ENCODE measurements around the gene SLC25A13. TPM values are rescaled to one million over a fixed set of nuclear protein-coding genes. Genes with fewer than 3 reads are reported as not detected.

Gene SLC25A13
- total and polyA plus RNA-seq, 9 donors, result 11.4 to 32.6 (median 23.1) TPM

- Histone ChIP-seq H3K4me3 (no peak overlapping the region), H3K27ac (no peak overlapping the region), H3K27me3 (no peaks in the 10 kb centered on the region), H3K36me3 (no peaks in the 10 kb centered on the region), H3K9me3 (no peaks in the 10 kb centered on the region), H3K4me1 (ENCODE audit: insufficient read depth) (no peaks in the 10 kb centered on the region)
- intact Hi-C loops (cut with DNase I), result no loop called here
- 79 to 90% (median 84%) methylated on average over 2 of the region's 2 CpGs for WGBS, 3 donors
- TF ChIP-seq CTCF (IDR thresholded peaks at IDR 0.05) (no peak), EP300 (IDR thresholded peaks at IDR 0.05) (no peak), POLR2A (IDR thresholded peaks at IDR 0.05) (no peak)
- no peak for DNase-seq
These were observed 199.2 kb downstream of the SLC25A13 start for GRCh38 chr7:96122746-96123145.

- TF ChIP-seq POLR2A (IDR thresholded peaks at IDR 0.05), result no peak
- TF ChIP-seq EP300 (IDR thresholded peaks at IDR 0.05), result no peak
- TF ChIP-seq CTCF (IDR thresholded peaks at IDR 0.05), result no peak
These were observed 200.1 kb downstream of the SLC25A13 start for GRCh38 chr7:96121752-96122151.

GRCh38 chr7:96120445-96121225 is 201.3 kb downstream of the SLC25A13 start:
- TF ChIP-seq POLR2A (IDR thresholded peaks at IDR 0.05) (no peak), CTCF (IDR thresholded peaks at IDR 0.05) (no peak), EP300 (IDR thresholded peaks at IDR 0.05) (no peak)
- no peaks in the 10 kb centered on the region for H3K36me3 ChIP-seq
- no peak overlapping the region for H3K4me3 ChIP-seq
- H3K9me3 ChIP-seq, result no peaks in the 10 kb centered on the region
- no peak overlapping the region for H3K27ac ChIP-seq
- no peak for DNase-seq
- no peaks in the 10 kb centered on the region for H3K4me1 ChIP-seq (ENCODE audit: insufficient read depth)
- intact Hi-C loops (cut with DNase I), result no loop called here
- no peaks in the 10 kb centered on the region for H3K27me3 ChIP-seq
- 76 to 79% (median 78%) methylated on average over 2 of the region's 2 CpGs for WGBS, 3 donors

More at GRCh38 chr7:96121752-96122151, 200.1 kb downstream of the SLC25A13 start:
- intact Hi-C loops (cut with DNase I), result no loop called here
- 87 to 93% (median 91%) methylated on average over 6 of the region's 6 CpGs for WGBS, 3 donors
- H3K27me3 ChIP-seq, result no peaks in the 10 kb centered on the region
- H3K36me3 ChIP-seq, result no peaks in the 10 kb centered on the region
- no peak overlapping the region for H3K4me3 ChIP-seq
- H3K27ac ChIP-seq, result no peak overlapping the region
- no peak for DNase-seq
- no peaks in the 10 kb centered on the region for H3K4me1 ChIP-seq (ENCODE audit: insufficient read depth)
- H3K9me3 ChIP-seq, result no peaks in the 10 kb centered on the region

- Histone ChIP-seq H3K36me3 (no peaks in the 10 kb centered on the region), H3K27ac (no peak overlapping the region), H3K4me3 (no peak overlapping the region), H3K27me3 (no peaks in the 10 kb centered on the region), H3K9me3 (no peaks in the 10 kb centered on the region), H3K4me1 (ENCODE audit: insufficient read depth) (no peaks in the 10 kb centered on the region)
- intact Hi-C loops (cut with DNase I), result no loop called here
- TF ChIP-seq EP300 (IDR thresholded peaks at IDR 0.05) (no peak), POLR2A (IDR thresholded peaks at IDR 0.05) (no peak), CTCF (IDR thresholded peaks at IDR 0.05) (no peak)
- DNase-seq, result no peak
- WGBS, 3 donors, result 66 to 67% (median 67%) methylated on average over 13 of the region's 13 CpGs
These were observed 203.4 kb downstream of the SLC25A13 start for GRCh38 chr7:96118449-96119001.
